CD14-positive monocyte (primary cell): Measurements from ENCODE around the gene PAEP. TPM values are rescaled to one million over a fixed set of nuclear protein-coding genes. Genes with fewer than 3 reads are reported as not detected.
"Not testable (repeated sequence)": the region's sequence is repeated elsewhere in the genome, so short reads cannot be mapped to it uniquely, and the experiment has no call there.

ENCODE experiments used
- DNase-seq, 3 donors: peaks; one replicate each; pipeline ENCODE4 v3.0.0-alpha.2; 2011 to 2022
- H2AFZ ChIP-seq: 2 replicates; pipeline ENCODE4 v1.6.0; 2012; ENCODE audit warnings: mild to moderate bottlenecking, low read depth, low read length, inconsistent platforms; ENCODE audit not compliant: insufficient read depth, poor library complexity, severe bottlenecking
- H3K27ac ChIP-seq, 2 donors: 1 replicate in 1 of 2; 2 replicates in 1 of 2; pipeline ENCODE4 v1.5.1; 2012 to 2013; ENCODE audit warnings: low read length in 2 of 2, control low read depth in 1 of 2, inconsistent platforms in 1 of 2, low read depth in 1 of 2, mild to moderate bottlenecking in 1 of 2
- H3K27me3 ChIP-seq, 2 donors: one replicate each; pipeline versions ENCODE4 v1.6.0 to v1.6.1; 2011 to 2013; ENCODE audit warnings: low read length in 2 of 2; ENCODE audit not compliant: control insufficient read depth in 2 of 2, insufficient read depth in 2 of 2
- H3K36me3 ChIP-seq, 2 donors: replicated peaks in 1 of 2; 1 replicate in 1 of 2; 2 replicates in 1 of 2; pipeline versions ENCODE4 v1.5.1 to v1.6.1; 2012 to 2013; ENCODE audit warnings: low read length in 2 of 2, control low read depth in 1 of 2, inconsistent platforms in 1 of 2, mild to moderate bottlenecking in 1 of 2; ENCODE audit not compliant: insufficient read depth in 2 of 2, control insufficient read depth in 1 of 2
- H3K4me1 ChIP-seq, 2 donors: 1 replicate in 1 of 2; 2 replicates in 1 of 2; pipeline versions ENCODE4 v1.5.1 to v1.6.1; 2012 to 2013; ENCODE audit warnings: low read length in 2 of 2, control low read depth in 1 of 2, inconsistent platforms in 1 of 2, mild to moderate bottlenecking in 1 of 2, moderate library complexity in 1 of 2; ENCODE audit not compliant: insufficient read depth in 2 of 2, control insufficient read depth in 1 of 2
- H3K4me2 ChIP-seq: replicated peaks from 2 replicates; pipeline ENCODE3; 2012; ENCODE audit warnings: low read length, moderate library complexity, mild to moderate bottlenecking; ENCODE audit not compliant: poor library complexity, severe bottlenecking; ENCODE audit errors: extremely low read depth
- H3K4me3 ChIP-seq, 3 experiments: fragments of 200-600 bp in 1 of 3; sonication (generic) in 1 of 3; replicated peaks in 1 of 3; 1 replicate in 2 of 3; 2 replicates in 1 of 3; pipeline ENCODE4 v1.5.1; 2011 to 2013; ENCODE audit warnings: low read length in 3 of 3, mild to moderate bottlenecking in 3 of 3, control low read depth in 2 of 3, low read depth in 2 of 3, inconsistent platforms in 1 of 3, moderate library complexity in 1 of 3
- H3K79me2 ChIP-seq: 2 replicates; pipeline ENCODE4 v1.6.0; 2012; ENCODE audit warnings: mild to moderate bottlenecking, control low read depth, inconsistent platforms, low read length, moderate library complexity; ENCODE audit not compliant: insufficient read depth
- H3K9ac ChIP-seq: 2 replicates; pipeline ENCODE4 v1.6.0; 2017; ENCODE audit warnings: low read length, mild to moderate bottlenecking; ENCODE audit not compliant: insufficient read depth, poor library complexity, severe bottlenecking
- H3K9me3 ChIP-seq, 2 donors: replicated peaks in 1 of 2; 1 replicate in 1 of 2; 2 replicates in 1 of 2; pipeline versions ENCODE4 v1.5.1 to v1.6.1; 2012 to 2013; ENCODE audit warnings: low read length in 2 of 2, control low read depth in 1 of 2; ENCODE audit not compliant: control insufficient read depth in 1 of 2, insufficient read depth in 1 of 2
- H4K20me1 ChIP-seq: 2 replicates; pipeline ENCODE4 v1.6.0; 2012; ENCODE audit warnings: mild to moderate bottlenecking, low read length, control low read depth, moderate library complexity; ENCODE audit not compliant: insufficient read depth
- H3K27ac Mint-ChIP-seq, 7 donors: one replicate each; pipeline ENCODE4 v1.8.0; 2020; ENCODE audit warnings: mild to moderate bottlenecking in 7 of 7, mixed read lengths in 7 of 7, moderate library complexity in 6 of 7, inconsistent platforms in 2 of 7
- H3K27me3 Mint-ChIP-seq, 3 donors: one replicate each; pipeline ENCODE4 v1.8.0; 2021 to 2022; ENCODE audit warnings: low read depth in 3 of 3, mild to moderate bottlenecking in 3 of 3, mixed read lengths in 3 of 3, moderate library complexity in 3 of 3, inconsistent platforms in 1 of 3
- H3K36me3 Mint-ChIP-seq, 2 donors: one replicate each; pipeline ENCODE4 v1.8.0; 2020; ENCODE audit warnings: mixed read lengths in 2 of 2, inconsistent platforms in 1 of 2, mild to moderate bottlenecking in 1 of 2
- H3K4me1 Mint-ChIP-seq: one replicate; pipeline ENCODE4 v1.8.0; 2020; ENCODE audit warnings: mild to moderate bottlenecking, mixed read lengths
- H3K4me3 Mint-ChIP-seq, 2 donors: one replicate each; pipeline ENCODE4 v1.8.0; 2020; ENCODE audit warnings: mild to moderate bottlenecking in 2 of 2, mixed read lengths in 2 of 2, moderate library complexity in 1 of 2
- H3K9me3 Mint-ChIP-seq, 7 donors: one replicate each; pipeline ENCODE4 v1.8.0; 2020 to 2022; ENCODE audit warnings: mixed read lengths in 7 of 7, mild to moderate bottlenecking in 6 of 7, moderate library complexity in 6 of 7, inconsistent platforms in 2 of 7
- CTCF ChIP-seq: fragments of 200-600 bp; IDR thresholded peaks from one replicate; pipeline ENCODE4 v1.8.0; 2022; ENCODE audit warnings: antibody characterized with exemption, mild to moderate bottlenecking
- WGBS: methylation state at CpG from one replicate; pipeline ENCODE4 v1.1.5; 2013; ENCODE audit warnings: missing lambda C conversion rate; ENCODE audit not compliant: insufficient coverage; 5-methylcytosine and 5-hydroxymethylcytosine counted together
- intact Hi-C, 2 donors: fragments of 100-400 bp; cut with micrococcal nuclease; formaldehyde crosslinking; loops; one replicate each; pipeline versions ENCODE4 v1.15.0 to v1.15.1; 2023
- polyA plus RNA-seq, 3 donors: library from polyadenylated mRNA; depleted of rRNA in 1 of 3; unstranded in 2 of 3; stranded (reverse) in 1 of 3; fragments of 300-500 nt in 2 of 3; fragments of >200 nt in 1 of 3; fragmentation: Illumina TruSeq in 2 of 3; gene quantifications; 1 replicate in 2 of 3; 2 replicates in 1 of 3; pipeline ENCODE4 v1.2.3, GENCODE V29; 2012 to 2021

Gene PAEP
- polyA plus RNA-seq, 3 donors: not detected

- no peak overlapping the region for H2AFZ ChIP-seq
- no peak overlapping the region for H3K4me2 ChIP-seq
- no peak for TF ChIP-seq CTCF
- Mint-ChIP-seq H3K4me1 (no peaks in the 10 kb centered on the region), H3K27me3 (peaks cover 7 to 25% (median 11%) of the 10 kb centered on the region in 3 donors), H3K27ac (peak overlapping the region in 1 of 7 donors; percentile 48), H3K36me3 (no peaks in the 10 kb centered on the region), H3K4me3 (no peak overlapping the region), H3K9me3 (peaks cover 0 to 8% (median 2%) of the 10 kb centered on the region in 7 donors)
- peak in 1 of 3 donors; percentile 1 for DNase-seq
- intact Hi-C loops: no loop called here
- H3K4me3 ChIP-seq: no peak overlapping the region
- no peak overlapping the region for H3K27ac ChIP-seq
- no peaks in the 10 kb centered on the region for H3K79me2 ChIP-seq
- H3K9me3 ChIP-seq: no peaks in the 10 kb centered on the region
- no peak overlapping the region for H3K9ac ChIP-seq
- H3K36me3 ChIP-seq: no peaks in the 10 kb centered on the region
- H3K4me1 ChIP-seq: no peaks in the 10 kb centered on the region
- H4K20me1 ChIP-seq: no peaks in the 10 kb centered on the region
- peaks cover 0 to 3% of the 10 kb centered on the region in 2 donors for H3K27me3 ChIP-seq
- WGBS: 92% methylated on average over 3 of the region's 3 CpGs
These were observed 28.4 kb upstream of the PAEP start for GRCh38 chr9:135533113-135533512.

GRCh38 chr9:135533674-135534073 is 27.9 kb upstream of the PAEP start:
- Histone ChIP-seq H3K79me2 (no peaks in the 10 kb centered on the region), H3K27me3 (peaks cover 0 to 3% of the 10 kb centered on the region in 2 donors), H3K9ac (no peak overlapping the region), H2AFZ (no peak overlapping the region), H3K4me2 (no peak overlapping the region), H3K4me3 (no peak overlapping the region), H3K4me1 (no peaks in the 10 kb centered on the region), H3K27ac (no peak overlapping the region), H4K20me1 (no peaks in the 10 kb centered on the region), H3K9me3 (no peaks in the 10 kb centered on the region), H3K36me3 (no peaks in the 10 kb centered on the region)
- 96% methylated on average over 6 of the region's 12 CpGs for WGBS
- Mint-ChIP-seq H3K27me3 (peaks cover 4 to 25% (median 11%) of the 10 kb centered on the region in 3 donors), H3K36me3 (no peaks in the 10 kb centered on the region), H3K4me1 (no peaks in the 10 kb centered on the region), H3K27ac (no peak overlapping the region), H3K4me3 (peak overlapping the region in 1 of 2 donors; percentile 16), H3K9me3 (peaks cover 0 to 8% (median 2%) of the 10 kb centered on the region in 7 donors)
- no peak for TF ChIP-seq CTCF
- no peak for DNase-seq
- intact Hi-C loops: no loop called here

GRCh38 chr9:135534192-135534711 is 27.3 kb upstream of the PAEP start:
- H3K4me3 Mint-ChIP-seq: peak overlapping the region in 1 of 2 donors; percentile 16
- not testable (repeated sequence) for H3K4me1 ChIP-seq

More at GRCh38 chr9:135534192-135534711, 27.3 kb upstream of the PAEP start:
- DNase-seq, H3K36me3 Mint-ChIP-seq, H3K4me2 ChIP-seq, H3K9me3 ChIP-seq, H3K79me2 ChIP-seq, H3K27me3 ChIP-seq, H3K27ac Mint-ChIP-seq, H4K20me1 ChIP-seq, H2AFZ ChIP-seq, H3K36me3 ChIP-seq, intact Hi-C loops, H3K9me3 Mint-ChIP-seq, H3K4me1 Mint-ChIP-seq, H3K27ac ChIP-seq, H3K4me3 ChIP-seq, H3K9ac ChIP-seq: not testable (repeated sequence)
- peaks cover 4 to 27% (median 11%) of the 10 kb centered on the region in 3 donors for H3K27me3 Mint-ChIP-seq
- 36% methylated on average over 9 of the region's 10 CpGs for WGBS
